Measurements from ENCODE around the gene STX18. TPM values are rescaled to one million over a fixed set of nuclear protein-coding genes. Genes with fewer than 3 reads are reported as not detected.

STX18 gene
- total RNA-seq, 2 donors from 2014 or later = 24.1 to 33.5 TPM

GRCh38 chr4:4401036-4401435, 140.8 kb downstream of the STX18 start:
- Histone ChIP-seq H3K4me1 (replicated peaks) (no peaks in the 10 kb centered on the region), H3K27me3 (replicated peaks; ENCODE audit: insufficient read depth) (no peaks in the 10 kb centered on the region), H3K9me3 (no peaks in the 10 kb centered on the region), H3K4me3 (no peak overlapping the region), H3K27ac (no peak overlapping the region), H3K36me3 (no peaks in the 10 kb centered on the region)
- WGBS = 84% methylated on average over 7 of the region's 7 CpGs
- TF ChIP-seq POLR2A (IDR thresholded peaks at IDR 0.05) (no peak), POLR2AphosphoS5 (IDR thresholded peaks at IDR 0.05) (no peak), CTCF (IDR thresholded peaks at IDR 0.05) (no peak)
- no peak for DNase-seq (ENCODE audit: low spot score)
- intact Hi-C loops (cut with DNase I) = no loop called here

- Histone ChIP-seq H3K36me3 (no peaks in the 10 kb centered on the region), H3K27ac (no peak overlapping the region), H3K4me3 (no peak overlapping the region), H3K9me3 (no peaks in the 10 kb centered on the region), H3K4me1 (replicated peaks) (no peaks in the 10 kb centered on the region), H3K27me3 (replicated peaks; ENCODE audit: insufficient read depth) (no peaks in the 10 kb centered on the region)
- intact Hi-C loops (cut with DNase I) = no loop called here
- no peak for DNase-seq (ENCODE audit: low spot score)
- 79% methylated on average over 4 of the region's 4 CpGs for WGBS
- TF ChIP-seq POLR2A (IDR thresholded peaks at IDR 0.05) = no peak
- TF ChIP-seq CTCF (IDR thresholded peaks at IDR 0.05) = no peak
- TF ChIP-seq POLR2AphosphoS5 (IDR thresholded peaks at IDR 0.05) = no peak
Observed at GRCh38 chr4:4398430-4398829, 143.4 kb downstream of the STX18 start.

- Histone ChIP-seq H3K27ac (no peak overlapping the region), H3K4me1 (replicated peaks) (no peaks in the 10 kb centered on the region), H3K36me3 (no peaks in the 10 kb centered on the region), H3K4me3 (no peak overlapping the region), H3K27me3 (replicated peaks; ENCODE audit: insufficient read depth) (no peaks in the 10 kb centered on the region), H3K9me3 (no peaks in the 10 kb centered on the region)
- 91% methylated on average over 13 of the region's 13 CpGs for whole genome bisulfite sequencing
- intact Hi-C loops (cut with DNase I) = no loop called here
- no peak for TF ChIP-seq POLR2A (IDR thresholded peaks at IDR 0.05)
- no peak for TF ChIP-seq POLR2AphosphoS5 (IDR thresholded peaks at IDR 0.05)
- no peak for TF ChIP-seq CTCF (IDR thresholded peaks at IDR 0.05)
- no peak for DNase-seq (ENCODE audit: low spot score)
Observed at GRCh38 chr4:4397441-4397819, 144.4 kb downstream of the STX18 start.

- intact Hi-C loops (cut with DNase I) = no loop called here
- TF ChIP-seq CTCF (IDR thresholded peaks at IDR 0.05) (no peak), POLR2AphosphoS5 (IDR thresholded peaks at IDR 0.05) (no peak), POLR2A (IDR thresholded peaks at IDR 0.05) (no peak)
- Histone ChIP-seq H3K4me1 (replicated peaks) (no peaks in the 10 kb centered on the region), H3K27ac (no peak overlapping the region), H3K4me3 (no peak overlapping the region), H3K27me3 (replicated peaks; ENCODE audit: insufficient read depth) (no peaks in the 10 kb centered on the region), H3K36me3 (no peaks in the 10 kb centered on the region), H3K9me3 (no peaks in the 10 kb centered on the region)
- WGBS = 78% methylated on average over 19 of the region's 19 CpGs
- no peak for DNase-seq (ENCODE audit: low spot score)
Observed at GRCh38 chr4:4396628-4397440, 145.0 kb downstream of the STX18 start.

Data from prostate gland (tissue), 2 donors.